Measurements from ENCODE around the gene ACSL5. TPM values are rescaled to one million over a fixed set of nuclear protein-coding genes. Genes with fewer than 3 reads are reported as not detected.
A peak's percentile ranks its signal among the peaks of the same experiment; 100 is the strongest.

Gene ACSL5
- total and polyA plus RNA-seq, 10 of the 15 experiments (the other 5 are each of a cell fraction or from before 2014, with no cell fraction given): 22.3 to 57.0 (median 46.4) TPM

GRCh38 chr10:112429147-112429546 lies 55.2 kb downstream of the ACSL5 start:
- ChIA-PET RAD21 (ENCODE audit: unreplicated experiment) (no interaction called here), POLR2A (interaction anchor here (0.6 kb wide), 1 partner anchor 90 kb away, joined by 3 read pairs; no protein-coding TSS in a partner anchor), SMC1A (ENCODE audit: uncharacterized antibody, unreplicated experiment) (no interaction called here), CTCF (interaction anchor here (1.1 to 1.3 kb wide), 3 partner anchors 13 to 43 kb away, joined by 3 to 5 read pairs (median 3); no protein-coding TSS in a partner anchor)
- FAIRE-seq (peak; percentile 81), ATAC-seq (no peak), DNase-seq (ENCODE audit: low read depth, low spot score) (no peak)
- in situ Hi-C loops (cut with MboI) (no loop called here), intact Hi-C loops (cut with micrococcal nuclease; ENCODE audit: unreplicated experiment) (no loop called here)
- TF ChIP-seq PAX8 (IDR thresholded peaks at IDR 0.05) (no peak), NR2C1 (IDR thresholded peaks at IDR 0.05) (no peak), NFYB (IDR thresholded peaks at IDR 0.05; ENCODE audit: insufficient read depth, low read depth, low read length) (no peak), SIX5 (IDR thresholded peaks at IDR 0.05; ENCODE audit: low read depth, low read length, severe bottlenecking) (no peak), ASH2L (IDR thresholded peaks at IDR 0.05; ENCODE audit: borderline replicate concordance, low read depth) (no peak), CREB1 (IDR thresholded peaks at IDR 0.05; ENCODE audit: low read depth) (no peak), NBN (IDR thresholded peaks at IDR 0.05) (no peak), FOXK2 (IDR thresholded peaks at IDR 0.05) (no peak), IRF3 (IDR thresholded peaks at IDR 0.05) (no peak), RFX5 (IDR thresholded peaks at IDR 0.05; ENCODE audit: low read depth, low read length) (no peak), RAD21 (IDR thresholded peaks at IDR 0.05; ENCODE audit: insufficient read depth, low read depth, low read length) (no peak), EZH2 (IDR thresholded peaks at IDR 0.05; ENCODE audit: borderline replicate concordance, control insufficient read depth, low read depth, low read length) (no peak), ATF3 (IDR thresholded peaks at IDR 0.05; ENCODE audit: borderline replicate concordance, extremely low read depth, low read depth, low read length) (no peak)
- WGBS (ENCODE audit: insufficient coverage, insufficient replicate concordance, low lambda C conversion rate, missing lambda C conversion rate): 33% methylated on average over 3 of the region's 3 CpGs
- H4K20me1 ChIP-seq (ENCODE audit: control insufficient read depth, insufficient read depth): no peaks in the 10 kb centered on the region
- H3K4me3 ChIP-seq: no peak overlapping the region
- H3K27me3 ChIP-seq (replicated peaks in 1 of 2; ENCODE audit: control insufficient read depth in 2 of 2, insufficient read depth in 2 of 2, low read length in 1 of 2): no peaks in the 10 kb centered on the region
- no peaks in the 10 kb centered on the region for H3K4me1 ChIP-seq (ENCODE audit: control insufficient read depth, insufficient read depth, low read length)
- no peak overlapping the region for H3K27ac ChIP-seq (ENCODE audit: control insufficient read depth, insufficient read depth)
- peaks cover 1 to 25% of the 10 kb centered on the region in 2 experiments for H3K36me3 ChIP-seq (ENCODE audit: control insufficient read depth in 2 of 2, insufficient read depth in 2 of 2, low read length in 1 of 2)
- H3K4me2 ChIP-seq (ENCODE audit: control insufficient read depth, insufficient read depth): no peak overlapping the region
- H3K9me3 ChIP-seq (replicated peaks; ENCODE audit: control insufficient read depth, insufficient read depth, low read length): no peaks in the 10 kb centered on the region
- no TSS peak for BruUV-seq (replicated peaks)
- H2AFZ ChIP-seq (ENCODE audit: control insufficient read depth, low read depth, low read length): no peak overlapping the region
- no peaks in the 10 kb centered on the region for H3K79me2 ChIP-seq (ENCODE audit: control insufficient read depth, insufficient read depth, low read length)
- H3K9ac ChIP-seq (ENCODE audit: control insufficient read depth, insufficient read depth, low read length): no peak overlapping the region

Data from GM12878 (cell line).